SK-N-SH (cell line): ENCODE data around the gene C1QC. TPM values are rescaled to one million over a fixed set of nuclear protein-coding genes. Genes with fewer than 3 reads are reported as not detected.

Source experiments
- CHD2 ChIP-seq: fragments of 150-350 bp; IDR thresholded peaks from 2 replicates; pipeline ENCODE4 v1.6.1; 2018; ENCODE audit warnings: low read length; ENCODE audit not compliant: partially characterized antibody
- ELF1 ChIP-seq: IDR thresholded peaks from 2 replicates; pipeline ENCODE4 v1.4.0; 2012
- EP300 ChIP-seq, 2 experiments: IDR thresholded peaks; 2 replicates each; pipeline versions ENCODE4 v1.4.0 to v1.6.1; 2012; ENCODE audit warnings: borderline replicate concordance in 1 of 2, low read depth in 1 of 2, low read length in 1 of 2
- FOSL2 ChIP-seq: IDR thresholded peaks from 2 replicates; pipeline ENCODE4 v1.4.0; 2012; ENCODE audit warnings: low read depth, mild to moderate bottlenecking, moderate library complexity, borderline replicate concordance
- FOXJ3 ChIP-seq: sonication (generic); formaldehyde crosslinking; IDR thresholded peaks from 2 replicates; pipeline ENCODE4 v1.5.1; 2020; ENCODE audit warnings: mild to moderate bottlenecking, missing genetic modification reagents
- FOXM1 ChIP-seq: IDR thresholded peaks from 2 replicates; pipeline ENCODE4 v1.4.0; 2012; ENCODE audit warnings: low read depth, mild to moderate bottlenecking
- JUND ChIP-seq: IDR thresholded peaks from 2 replicates; pipeline ENCODE4 v1.4.0; 2012
- MXI1 ChIP-seq: IDR thresholded peaks from 2 replicates; pipeline ENCODE4 v1.6.1; 2012; ENCODE audit warnings: mild to moderate bottlenecking, low read depth, low read length, improper control_type of control experiment
- NFIC ChIP-seq: IDR thresholded peaks from 2 replicates; pipeline ENCODE4 v1.4.0; 2012; ENCODE audit warnings: borderline replicate concordance
- NRF1 ChIP-seq: IDR thresholded peaks from 2 replicates; pipeline ENCODE4 v1.6.1; 2012; ENCODE audit warnings: low read depth, mild to moderate bottlenecking, low read length
- POLR2AphosphoS5 ChIP-seq: IDR thresholded peaks from 2 replicates; pipeline ENCODE4 v1.6.1; 2012; ENCODE audit warnings: low read depth, low read length
- RCOR1 ChIP-seq: fragments of 150-350 bp; IDR thresholded peaks from 2 replicates; pipeline ENCODE4 v1.6.1; 2017; ENCODE audit warnings: antibody characterized with exemption, low read length
- RFX5 ChIP-seq: IDR thresholded peaks from 2 replicates; pipeline ENCODE4 v1.6.1; 2012; ENCODE audit warnings: mild to moderate bottlenecking, improper control_type of control experiment, low read length
- RXRA ChIP-seq: IDR thresholded peaks from 2 replicates; pipeline ENCODE4 v1.4.0; 2012; ENCODE audit warnings: low read depth, mild to moderate bottlenecking, borderline replicate concordance
- SIN3A ChIP-seq: IDR thresholded peaks from 2 replicates; pipeline ENCODE4 v1.6.1; 2012; ENCODE audit warnings: low read depth, mild to moderate bottlenecking, low read length, moderate library complexity, borderline replicate concordance
- SMC3 ChIP-seq: IDR thresholded peaks from 2 replicates; pipeline ENCODE4 v1.6.1; 2012; ENCODE audit warnings: low read depth, low read length, improper control_type of control experiment
- TAF1 ChIP-seq: IDR thresholded peaks from 2 replicates; pipeline ENCODE4 v1.6.1; 2012; ENCODE audit warnings: low read depth, mild to moderate bottlenecking, low read length, moderate library complexity, borderline replicate concordance
- TEAD4 ChIP-seq: IDR thresholded peaks from 2 replicates; pipeline ENCODE4 v1.4.0; 2012; ENCODE audit warnings: mild to moderate bottlenecking, borderline replicate concordance; ENCODE audit not compliant: insufficient read depth
- YY1 ChIP-seq: IDR thresholded peaks from 2 replicates; pipeline ENCODE4 v1.4.0; 2012; ENCODE audit warnings: low read depth, mild to moderate bottlenecking
- polyA plus RNA-seq, 3 experiments: library from polyadenylated mRNA; depleted of rRNA; stranded (reverse); fragments of >200 nt; gene quantifications; 2 replicates each; pipeline ENCODE4 v1.2.3, GENCODE V29; 2012
- TF ChIP-seq, protein P1 (sequence below): IDR thresholded peaks from 2 replicates; pipeline ENCODE4 v1.4.0; 2012; ENCODE audit warnings: low read depth, borderline replicate concordance
- TF ChIP-seq, protein P2 (sequence below): IDR thresholded peaks from 2 replicates; pipeline ENCODE4 v1.4.0; 2012; ENCODE audit warnings: low read depth, borderline replicate concordance
- TF ChIP-seq, protein P3 (sequence below): fragments of 150-350 bp; IDR thresholded peaks from 2 replicates; pipeline ENCODE4 v1.6.1; 2016; ENCODE audit warnings: mild to moderate bottlenecking, low read depth, low read length
- TF ChIP-seq, protein P4 (sequence below): fragments of 150-350 bp; IDR thresholded peaks from 2 replicates; pipeline ENCODE4 v1.6.1; 2017; ENCODE audit warnings: antibody characterized with exemption, low read length, low read depth, borderline replicate concordance
- TF ChIP-seq, protein P5 (sequence below): IDR thresholded peaks from 2 replicates; pipeline ENCODE4 v1.4.0; 2012; ENCODE audit warnings: low read depth
- TF ChIP-seq, protein P6 (sequence below): fragments of 200-600 bp; sonication (generic); IDR thresholded peaks from 2 replicates; pipeline ENCODE4 v1.6.1; 2017; ENCODE audit warnings: antibody characterized with exemption, mild to moderate bottlenecking, moderate library complexity

The C1QC gene
- polyA plus RNA-seq, 1 of the 3 experiments (the other 2 are of a cell fraction) = not detected

DNA sequence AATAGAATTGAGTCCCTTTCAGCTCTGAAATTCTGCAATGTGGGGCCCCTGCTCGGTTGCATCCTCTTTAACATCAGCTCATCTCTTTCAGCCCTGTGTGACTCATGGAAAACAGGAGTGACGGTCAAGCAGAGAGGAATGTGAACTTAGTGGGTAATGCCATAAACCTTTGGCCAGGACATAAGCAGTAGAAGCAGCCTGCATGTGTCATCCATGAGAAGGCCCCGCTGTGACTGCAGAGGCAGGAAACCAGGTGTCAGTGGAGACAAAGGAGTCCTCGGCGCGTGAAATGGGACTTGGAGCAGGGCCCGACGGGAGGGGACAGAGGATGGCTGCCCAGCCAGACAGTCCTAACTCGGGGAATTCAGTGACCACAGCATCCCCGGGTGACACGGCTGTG lies 46.1 kb downstream of the C1QC start (continued):
- TF ChIP-seq TEAD4 = peak; percentile 47; the same call in 1 of the 2 replicates
- TF ChIP-seq ELF1 = no peak
- TF ChIP-seq, protein P1, sequence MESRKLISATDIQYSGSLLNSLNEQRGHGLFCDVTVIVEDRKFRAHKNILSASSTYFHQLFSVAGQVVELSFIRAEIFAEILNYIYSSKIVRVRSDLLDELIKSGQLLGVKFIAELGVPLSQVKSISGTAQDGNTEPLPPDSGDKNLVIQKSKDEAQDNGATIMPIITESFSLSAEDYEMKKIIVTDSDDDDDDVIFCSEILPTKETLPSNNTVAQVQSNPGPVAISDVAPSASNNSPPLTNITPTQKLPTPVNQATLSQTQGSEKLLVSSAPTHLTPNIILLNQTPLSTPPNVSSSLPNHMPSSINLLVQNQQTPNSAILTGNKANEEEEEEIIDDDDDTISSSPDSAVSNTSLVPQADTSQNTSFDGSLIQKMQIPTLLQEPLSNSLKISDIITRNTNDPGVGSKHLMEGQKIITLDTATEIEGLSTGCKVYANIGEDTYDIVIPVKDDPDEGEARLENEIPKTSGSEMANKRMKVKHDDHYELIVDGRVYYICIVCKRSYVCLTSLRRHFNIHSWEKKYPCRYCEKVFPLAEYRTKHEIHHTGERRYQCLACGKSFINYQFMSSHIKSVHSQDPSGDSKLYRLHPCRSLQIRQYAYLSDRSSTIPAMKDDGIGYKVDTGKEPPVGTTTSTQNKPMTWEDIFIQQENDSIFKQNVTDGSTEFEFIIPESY = no peak
- TF ChIP-seq SIN3A = no peak
- TF ChIP-seq MXI1 = no peak
- TF ChIP-seq, protein P2, sequence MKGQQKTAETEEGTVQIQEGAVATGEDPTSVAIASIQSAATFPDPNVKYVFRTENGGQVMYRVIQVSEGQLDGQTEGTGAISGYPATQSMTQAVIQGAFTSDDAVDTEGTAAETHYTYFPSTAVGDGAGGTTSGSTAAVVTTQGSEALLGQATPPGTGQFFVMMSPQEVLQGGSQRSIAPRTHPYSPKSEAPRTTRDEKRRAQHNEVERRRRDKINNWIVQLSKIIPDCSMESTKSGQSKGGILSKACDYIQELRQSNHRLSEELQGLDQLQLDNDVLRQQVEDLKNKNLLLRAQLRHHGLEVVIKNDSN = no peak
- TF ChIP-seq RXRA = peak; percentile 10; the same call in 1 of the 2 replicates
- no peak for TF ChIP-seq FOXJ3 (CRISPR knock-in tag)
- TF ChIP-seq POLR2AphosphoS5 = peak; percentile 16; the same call in 1 of the 2 replicates
- TF ChIP-seq, protein P3, sequence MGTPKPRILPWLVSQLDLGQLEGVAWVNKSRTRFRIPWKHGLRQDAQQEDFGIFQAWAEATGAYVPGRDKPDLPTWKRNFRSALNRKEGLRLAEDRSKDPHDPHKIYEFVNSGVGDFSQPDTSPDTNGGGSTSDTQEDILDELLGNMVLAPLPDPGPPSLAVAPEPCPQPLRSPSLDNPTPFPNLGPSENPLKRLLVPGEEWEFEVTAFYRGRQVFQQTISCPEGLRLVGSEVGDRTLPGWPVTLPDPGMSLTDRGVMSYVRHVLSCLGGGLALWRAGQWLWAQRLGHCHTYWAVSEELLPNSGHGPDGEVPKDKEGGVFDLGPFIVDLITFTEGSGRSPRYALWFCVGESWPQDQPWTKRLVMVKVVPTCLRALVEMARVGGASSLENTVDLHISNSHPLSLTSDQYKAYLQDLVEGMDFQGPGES = no peak
- peak; percentile 80 for TF ChIP-seq JUND
- TF ChIP-seq NRF1 = no peak
- TF ChIP-seq, protein P4, sequence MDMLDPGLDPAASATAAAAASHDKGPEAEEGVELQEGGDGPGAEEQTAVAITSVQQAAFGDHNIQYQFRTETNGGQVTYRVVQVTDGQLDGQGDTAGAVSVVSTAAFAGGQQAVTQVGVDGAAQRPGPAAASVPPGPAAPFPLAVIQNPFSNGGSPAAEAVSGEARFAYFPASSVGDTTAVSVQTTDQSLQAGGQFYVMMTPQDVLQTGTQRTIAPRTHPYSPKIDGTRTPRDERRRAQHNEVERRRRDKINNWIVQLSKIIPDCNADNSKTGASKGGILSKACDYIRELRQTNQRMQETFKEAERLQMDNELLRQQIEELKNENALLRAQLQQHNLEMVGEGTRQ = no peak
- TF ChIP-seq RFX5 = no peak
- TF ChIP-seq, protein P5, sequence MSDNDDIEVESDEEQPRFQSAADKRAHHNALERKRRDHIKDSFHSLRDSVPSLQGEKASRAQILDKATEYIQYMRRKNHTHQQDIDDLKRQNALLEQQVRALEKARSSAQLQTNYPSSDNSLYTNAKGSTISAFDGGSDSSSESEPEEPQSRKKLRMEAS = peak; percentile 55; the same call in 1 of the 2 replicates
- TF ChIP-seq RCOR1 = no peak
- no peak for TF ChIP-seq YY1
- peak; percentile 83 for TF ChIP-seq FOSL2
- no peak for TF ChIP-seq SMC3
- TF ChIP-seq CHD2 = no peak
- TF ChIP-seq EP300 (IDR thresholded peaks at IDR 0.05; ENCODE audit: borderline replicate concordance in 1 of 2, low read depth in 1 of 2, low read length in 1 of 2) = peak in 1 of 2 experiments; percentile 70; a peak in 1 of 4 replicates
- TF ChIP-seq, protein P6, sequence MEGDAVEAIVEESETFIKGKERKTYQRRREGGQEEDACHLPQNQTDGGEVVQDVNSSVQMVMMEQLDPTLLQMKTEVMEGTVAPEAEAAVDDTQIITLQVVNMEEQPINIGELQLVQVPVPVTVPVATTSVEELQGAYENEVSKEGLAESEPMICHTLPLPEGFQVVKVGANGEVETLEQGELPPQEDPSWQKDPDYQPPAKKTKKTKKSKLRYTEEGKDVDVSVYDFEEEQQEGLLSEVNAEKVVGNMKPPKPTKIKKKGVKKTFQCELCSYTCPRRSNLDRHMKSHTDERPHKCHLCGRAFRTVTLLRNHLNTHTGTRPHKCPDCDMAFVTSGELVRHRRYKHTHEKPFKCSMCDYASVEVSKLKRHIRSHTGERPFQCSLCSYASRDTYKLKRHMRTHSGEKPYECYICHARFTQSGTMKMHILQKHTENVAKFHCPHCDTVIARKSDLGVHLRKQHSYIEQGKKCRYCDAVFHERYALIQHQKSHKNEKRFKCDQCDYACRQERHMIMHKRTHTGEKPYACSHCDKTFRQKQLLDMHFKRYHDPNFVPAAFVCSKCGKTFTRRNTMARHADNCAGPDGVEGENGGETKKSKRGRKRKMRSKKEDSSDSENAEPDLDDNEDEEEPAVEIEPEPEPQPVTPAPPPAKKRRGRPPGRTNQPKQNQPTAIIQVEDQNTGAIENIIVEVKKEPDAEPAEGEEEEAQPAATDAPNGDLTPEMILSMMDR = no peak
- no peak for TF ChIP-seq TAF1
- TF ChIP-seq NFIC = peak; percentile 68
- no peak for TF ChIP-seq FOXM1
- TF ChIP-seq, all 33 proteins: peak for 10
